GM12875 (cell line): Measurements from ENCODE around the gene FOXP1.

Source experiments
- H3K4me3 ChIP-seq: one replicate; pipeline ENCODE4 v1.5.1; 2011; ENCODE audit warnings: low read depth, low read length, control low read depth
- CTCF ChIP-seq: IDR thresholded peaks from 2 replicates; pipeline ENCODE4 v1.5.1; 2011; ENCODE audit warnings: low read depth, mild to moderate bottlenecking, control low read depth, inconsistent platforms, low read length, moderate library complexity, borderline replicate concordance; ENCODE audit not compliant: insufficient read depth

The FOXP1 gene

GRCh38 chr3:71102111-71102983, 481.2 kb downstream of the FOXP1 start:
- TF ChIP-seq CTCF: no peak
- no peak overlapping the region for H3K4me3 ChIP-seq

GRCh38 chr3:71101626-71102025, 481.9 kb downstream of the FOXP1 start:
- H3K4me3 ChIP-seq: no peak overlapping the region
- TF ChIP-seq CTCF: no peak

GRCh38 chr3:71101014-71101413, 482.5 kb downstream of the FOXP1 start:
- no peak overlapping the region for H3K4me3 ChIP-seq
- no peak for TF ChIP-seq CTCF

GRCh38 chr3:71099997-71100719, 483.4 kb downstream of the FOXP1 start:
- no peak overlapping the region for H3K4me3 ChIP-seq
- no peak for TF ChIP-seq CTCF

- no peak overlapping the region for H3K4me3 ChIP-seq
- TF ChIP-seq CTCF: no peak
These were observed 486.0 kb downstream of the FOXP1 start for GRCh38 chr3:71097557-71097956.

GRCh38 chr3:71095511-71096291, 487.8 kb downstream of the FOXP1 start:
- TF ChIP-seq CTCF: no peak
- H3K4me3 ChIP-seq: no peak overlapping the region
